GM23338 (cell line): Measurements from ENCODE around the gene TMEM61. TPM values are rescaled to one million over a fixed set of nuclear protein-coding genes. Genes with fewer than 3 reads are reported as not detected.

Experiments used
- ATAC-seq: fragments of 200-7000 bp; cut with Tn5 transposase; 3 replicates; pipeline ENCODE4 v1.9.1; 2020
- DNase-seq: peaks from one replicate; pipeline ENCODE4 v3.0.0-alpha.2; 2015; ENCODE audit warnings: low spot score
- H2AFZ ChIP-seq: fragments of 200-600 bp; sonication (generic); 2 replicates; pipeline ENCODE4 v1.8.0; 2016; ENCODE audit warnings: antibody characterized with exemption, mild to moderate bottlenecking, moderate library complexity
- H3F3A ChIP-seq: fragments of 200-600 bp; sonication (generic); replicated peaks from 2 replicates; pipeline ENCODE4 v1.8.0; 2017; ENCODE audit warnings: antibody characterized with exemption, mixed run types, low read depth
- H3K27ac ChIP-seq: fragments of 200-600 bp; sonication (generic); 2 replicates; pipeline ENCODE4 v1.6.1; 2016; ENCODE audit warnings: low read depth
- H3K27me3 ChIP-seq: fragments of 200-600 bp; sonication (generic); 2 replicates; pipeline ENCODE4 v1.8.0; 2016; ENCODE audit warnings: mild to moderate bottlenecking, mixed run types, moderate library complexity; ENCODE audit not compliant: insufficient read depth
- H3K36me3 ChIP-seq: fragments of 200-600 bp; sonication (generic); 2 replicates; pipeline ENCODE4 v1.8.0; 2016; ENCODE audit warnings: mild to moderate bottlenecking; ENCODE audit not compliant: insufficient read depth
- H3K4me1 ChIP-seq: fragments of 200-600 bp; sonication (generic); 2 replicates; pipeline ENCODE4 v1.8.0; 2016; ENCODE audit warnings: mild to moderate bottlenecking, moderate library complexity; ENCODE audit not compliant: insufficient read depth
- H3K4me2 ChIP-seq: fragments of 200-600 bp; sonication (generic); 2 replicates; pipeline ENCODE4 v1.7.1; 2017; ENCODE audit warnings: mixed run types
- H3K4me3 ChIP-seq: fragments of 200-600 bp; sonication (generic); 2 replicates; pipeline ENCODE4 v1.6.1; 2016; ENCODE audit warnings: mixed run types
- H3K79me2 ChIP-seq: fragments of 200-600 bp; sonication (generic); replicated peaks from 2 replicates; pipeline ENCODE4 v1.8.0; 2017; ENCODE audit warnings: mild to moderate bottlenecking; ENCODE audit not compliant: insufficient read depth
- H3K9me2 ChIP-seq: fragments of 200-600 bp; sonication (generic); 2 replicates; pipeline ENCODE4 v1.8.0; 2017; ENCODE audit not compliant: insufficient read depth
- H4K20me1 ChIP-seq: fragments of 200-600 bp; sonication (generic); replicated peaks from 2 replicates; pipeline ENCODE4 v1.8.0; 2017; ENCODE audit warnings: mild to moderate bottlenecking; ENCODE audit not compliant: insufficient read depth
- H3K27ac Mint-ChIP-seq: 2 replicates; pipeline ENCODE4 v1.8.0; 2020; ENCODE audit warnings: inconsistent platforms, mild to moderate bottlenecking, moderate library complexity, mixed read lengths
- H3K27me3 Mint-ChIP-seq: 3 replicates; pipeline ENCODE4 v1.8.0; 2022; ENCODE audit warnings: low read depth, mild to moderate bottlenecking, moderate library complexity, mixed read lengths, inconsistent platforms; ENCODE audit not compliant: insufficient read depth, poor library complexity
- H3K36me3 Mint-ChIP-seq: 3 replicates; pipeline ENCODE4 v1.8.0; 2021; ENCODE audit warnings: low read depth, mild to moderate bottlenecking, inconsistent platforms, moderate library complexity, mixed read lengths
- H3K4me1 Mint-ChIP-seq: 3 replicates; pipeline ENCODE4 v1.8.0; 2020; ENCODE audit warnings: mild to moderate bottlenecking, inconsistent platforms, mixed read lengths
- H3K4me3 Mint-ChIP-seq: 3 replicates; pipeline ENCODE4 v1.8.0; 2021; ENCODE audit warnings: moderate library complexity, mild to moderate bottlenecking, inconsistent platforms, mixed read lengths
- H3K9me3 Mint-ChIP-seq: 3 replicates; pipeline ENCODE4 v1.8.0; 2020; ENCODE audit warnings: moderate library complexity, mild to moderate bottlenecking, inconsistent platforms, mixed read lengths
- CREB1 ChIP-seq: fragments of 250-450 bp; sonication (Bioruptor Pico); IDR thresholded peaks from 2 replicates; pipeline ENCODE4 v1.5.0; 2020; ENCODE audit warnings: low read depth, mild to moderate bottlenecking, moderate library complexity
- EZH2 ChIP-seq: fragments of 200-600 bp; sonication (generic); IDR thresholded peaks from one replicate; pipeline ENCODE4 v1.8.0; 2017; ENCODE audit warnings: antibody characterized with exemption, mild to moderate bottlenecking, low read depth; ENCODE audit not compliant: unreplicated experiment
- EZH2phosphoT487 ChIP-seq: fragments of 200-600 bp; sonication (generic); IDR thresholded peaks from one replicate; pipeline ENCODE4 v1.8.1; 2018; ENCODE audit warnings: antibody characterized with exemption; ENCODE audit not compliant: unreplicated experiment
- JUNB ChIP-seq: IDR thresholded peaks from one replicate; pipeline ENCODE4 v1.6.1; 2016; ENCODE audit warnings: antibody characterized with exemption; ENCODE audit not compliant: unreplicated experiment
- NANOG ChIP-seq: IDR thresholded peaks from 2 replicates; pipeline ENCODE4 v1.6.1; 2016; ENCODE audit warnings: antibody characterized with exemption, borderline replicate concordance
- POLR2AphosphoS5 ChIP-seq: IDR thresholded peaks from 2 replicates; pipeline ENCODE4 v1.6.1; 2016; ENCODE audit warnings: antibody characterized with exemption, low read depth
- STAT1 ChIP-seq: IDR thresholded peaks from one replicate; pipeline ENCODE4 v1.6.1; 2016; ENCODE audit warnings: antibody characterized with exemption; ENCODE audit not compliant: unreplicated experiment
- ZNF114 ChIP-seq: fragments of 250-450 bp; sonication (Bioruptor Pico); IDR thresholded peaks from 2 replicates; pipeline ENCODE4 v1.5.0; 2020; ENCODE audit warnings: mild to moderate bottlenecking, moderate library complexity
- ZNF331 ChIP-seq: fragments of 250-450 bp; sonication (Bioruptor Pico); IDR thresholded peaks from 2 replicates; pipeline ENCODE4 v1.5.0; 2020; ENCODE audit warnings: low read depth, mild to moderate bottlenecking, moderate library complexity
- polyA plus RNA-seq: library from polyadenylated mRNA; unstranded; fragments of >200 nt; fragmentation: Nextera tagmentation; extraction: Ambion mirVana; gene quantifications from 2 replicates; pipeline ENCODE4 v1.2.1, GENCODE V29; 2016
- total RNA-seq: library from RNA; depleted of rRNA; stranded (reverse); fragments of >200 nt; shearing (Covaris generic); gene quantifications from 2 replicates; pipeline ENCODE4 v1.2.3, GENCODE V29; 2014
- TF ChIP-seq, protein P1 (sequence below): fragments of 250-450 bp; sonication (Bioruptor Pico); IDR thresholded peaks from 2 replicates; pipeline ENCODE4 v1.5.0; 2020; ENCODE audit warnings: mild to moderate bottlenecking, moderate library complexity
- TF ChIP-seq, protein P2 (sequence below): IDR thresholded peaks from one replicate; pipeline ENCODE4 v1.6.1; 2018; ENCODE audit warnings: antibody characterized with exemption; ENCODE audit not compliant: unreplicated experiment
- TF ChIP-seq, protein P3 (sequence below): IDR thresholded peaks from 2 replicates; pipeline ENCODE4 v1.6.1; 2016; ENCODE audit warnings: antibody characterized with exemption
- TF ChIP-seq, protein P4 (sequence below), 2 experiments: fragments of 200-600 bp in 1 of 2; sonication (generic) in 1 of 2; conservative IDR thresholded peaks; 2 replicates each; pipeline versions ENCODE4 v1.5.1 to v1.6.1; 2016 to 2017; ENCODE audit warnings: antibody characterized with exemption in 2 of 2, low read depth in 2 of 2, mild to moderate bottlenecking in 2 of 2, moderate library complexity in 1 of 2

TMEM61 gene
- total and polyA plus RNA-seq, 2 experiments from 2014 or later, result 2.0 to 3.6 TPM

DNA sequence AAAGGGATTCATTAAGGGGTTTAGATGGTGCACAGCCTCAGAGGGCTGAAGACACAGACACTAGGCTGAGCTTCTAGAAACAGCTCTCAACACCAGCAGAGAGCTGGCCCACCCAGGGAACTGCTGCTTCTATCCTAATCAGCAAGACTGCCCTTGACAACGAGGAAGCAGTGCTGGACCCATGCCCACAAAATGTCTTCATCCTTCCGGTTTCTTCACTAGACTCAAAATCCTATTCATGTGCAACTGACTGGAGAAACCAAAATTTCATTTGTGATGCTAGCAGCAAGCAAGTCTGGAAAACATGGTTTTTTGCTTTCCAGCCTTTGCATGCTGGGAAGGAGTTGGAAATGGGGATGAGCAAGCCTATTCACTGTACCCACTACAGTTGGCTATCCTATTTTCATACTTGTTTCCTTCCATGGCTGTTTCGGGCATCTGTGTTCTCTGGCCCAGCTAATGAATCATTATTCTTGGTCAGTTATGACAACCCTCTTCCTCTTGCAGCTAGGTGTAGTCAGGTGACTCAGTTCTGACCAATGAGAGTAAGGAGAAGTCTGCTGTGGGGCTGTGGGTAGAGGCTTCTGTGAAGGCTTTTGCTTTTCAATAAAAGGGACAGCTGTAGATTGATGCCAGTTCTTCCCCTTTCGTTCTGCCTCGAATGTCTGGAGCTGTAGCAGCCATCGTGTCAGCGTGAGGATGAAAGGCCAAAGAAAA lies 14.6 kb upstream of the TMEM61 start:
- H3K9me3 Mint-ChIP-seq, result no peaks in the 10 kb centered on the region; the same call in 2 of the 3 replicates
- H3K79me2 ChIP-seq, result no peaks in the 10 kb centered on the region
- no peak overlapping the region for H3K4me3 ChIP-seq
- H4K20me1 ChIP-seq, result no peaks in the 10 kb centered on the region
- DNase-seq (no peak), ATAC-seq (no peak)
- no peak overlapping the region for H3K27ac Mint-ChIP-seq
- H2AFZ ChIP-seq, result no peak overlapping the region
- no peak overlapping the region for H3K4me3 Mint-ChIP-seq
- H3K27ac ChIP-seq, result no peak overlapping the region
- no peak overlapping the region for H3K4me2 ChIP-seq
- H3K4me1 Mint-ChIP-seq, result peaks cover 18% of the 10 kb centered on the region
- no peaks in the 10 kb centered on the region for H3K36me3 Mint-ChIP-seq
- no peaks in the 10 kb centered on the region for H3K27me3 ChIP-seq
- peaks cover 17% of the 10 kb centered on the region for H3K4me1 ChIP-seq
- peaks cover 9% of the 10 kb centered on the region; the same call in 1 of the 2 replicates for H3K9me2 ChIP-seq
- H3K27me3 Mint-ChIP-seq, result peaks cover 5% of the 10 kb centered on the region
- no peaks in the 10 kb centered on the region for H3K36me3 ChIP-seq
- TF ChIP-seq, protein P1, sequence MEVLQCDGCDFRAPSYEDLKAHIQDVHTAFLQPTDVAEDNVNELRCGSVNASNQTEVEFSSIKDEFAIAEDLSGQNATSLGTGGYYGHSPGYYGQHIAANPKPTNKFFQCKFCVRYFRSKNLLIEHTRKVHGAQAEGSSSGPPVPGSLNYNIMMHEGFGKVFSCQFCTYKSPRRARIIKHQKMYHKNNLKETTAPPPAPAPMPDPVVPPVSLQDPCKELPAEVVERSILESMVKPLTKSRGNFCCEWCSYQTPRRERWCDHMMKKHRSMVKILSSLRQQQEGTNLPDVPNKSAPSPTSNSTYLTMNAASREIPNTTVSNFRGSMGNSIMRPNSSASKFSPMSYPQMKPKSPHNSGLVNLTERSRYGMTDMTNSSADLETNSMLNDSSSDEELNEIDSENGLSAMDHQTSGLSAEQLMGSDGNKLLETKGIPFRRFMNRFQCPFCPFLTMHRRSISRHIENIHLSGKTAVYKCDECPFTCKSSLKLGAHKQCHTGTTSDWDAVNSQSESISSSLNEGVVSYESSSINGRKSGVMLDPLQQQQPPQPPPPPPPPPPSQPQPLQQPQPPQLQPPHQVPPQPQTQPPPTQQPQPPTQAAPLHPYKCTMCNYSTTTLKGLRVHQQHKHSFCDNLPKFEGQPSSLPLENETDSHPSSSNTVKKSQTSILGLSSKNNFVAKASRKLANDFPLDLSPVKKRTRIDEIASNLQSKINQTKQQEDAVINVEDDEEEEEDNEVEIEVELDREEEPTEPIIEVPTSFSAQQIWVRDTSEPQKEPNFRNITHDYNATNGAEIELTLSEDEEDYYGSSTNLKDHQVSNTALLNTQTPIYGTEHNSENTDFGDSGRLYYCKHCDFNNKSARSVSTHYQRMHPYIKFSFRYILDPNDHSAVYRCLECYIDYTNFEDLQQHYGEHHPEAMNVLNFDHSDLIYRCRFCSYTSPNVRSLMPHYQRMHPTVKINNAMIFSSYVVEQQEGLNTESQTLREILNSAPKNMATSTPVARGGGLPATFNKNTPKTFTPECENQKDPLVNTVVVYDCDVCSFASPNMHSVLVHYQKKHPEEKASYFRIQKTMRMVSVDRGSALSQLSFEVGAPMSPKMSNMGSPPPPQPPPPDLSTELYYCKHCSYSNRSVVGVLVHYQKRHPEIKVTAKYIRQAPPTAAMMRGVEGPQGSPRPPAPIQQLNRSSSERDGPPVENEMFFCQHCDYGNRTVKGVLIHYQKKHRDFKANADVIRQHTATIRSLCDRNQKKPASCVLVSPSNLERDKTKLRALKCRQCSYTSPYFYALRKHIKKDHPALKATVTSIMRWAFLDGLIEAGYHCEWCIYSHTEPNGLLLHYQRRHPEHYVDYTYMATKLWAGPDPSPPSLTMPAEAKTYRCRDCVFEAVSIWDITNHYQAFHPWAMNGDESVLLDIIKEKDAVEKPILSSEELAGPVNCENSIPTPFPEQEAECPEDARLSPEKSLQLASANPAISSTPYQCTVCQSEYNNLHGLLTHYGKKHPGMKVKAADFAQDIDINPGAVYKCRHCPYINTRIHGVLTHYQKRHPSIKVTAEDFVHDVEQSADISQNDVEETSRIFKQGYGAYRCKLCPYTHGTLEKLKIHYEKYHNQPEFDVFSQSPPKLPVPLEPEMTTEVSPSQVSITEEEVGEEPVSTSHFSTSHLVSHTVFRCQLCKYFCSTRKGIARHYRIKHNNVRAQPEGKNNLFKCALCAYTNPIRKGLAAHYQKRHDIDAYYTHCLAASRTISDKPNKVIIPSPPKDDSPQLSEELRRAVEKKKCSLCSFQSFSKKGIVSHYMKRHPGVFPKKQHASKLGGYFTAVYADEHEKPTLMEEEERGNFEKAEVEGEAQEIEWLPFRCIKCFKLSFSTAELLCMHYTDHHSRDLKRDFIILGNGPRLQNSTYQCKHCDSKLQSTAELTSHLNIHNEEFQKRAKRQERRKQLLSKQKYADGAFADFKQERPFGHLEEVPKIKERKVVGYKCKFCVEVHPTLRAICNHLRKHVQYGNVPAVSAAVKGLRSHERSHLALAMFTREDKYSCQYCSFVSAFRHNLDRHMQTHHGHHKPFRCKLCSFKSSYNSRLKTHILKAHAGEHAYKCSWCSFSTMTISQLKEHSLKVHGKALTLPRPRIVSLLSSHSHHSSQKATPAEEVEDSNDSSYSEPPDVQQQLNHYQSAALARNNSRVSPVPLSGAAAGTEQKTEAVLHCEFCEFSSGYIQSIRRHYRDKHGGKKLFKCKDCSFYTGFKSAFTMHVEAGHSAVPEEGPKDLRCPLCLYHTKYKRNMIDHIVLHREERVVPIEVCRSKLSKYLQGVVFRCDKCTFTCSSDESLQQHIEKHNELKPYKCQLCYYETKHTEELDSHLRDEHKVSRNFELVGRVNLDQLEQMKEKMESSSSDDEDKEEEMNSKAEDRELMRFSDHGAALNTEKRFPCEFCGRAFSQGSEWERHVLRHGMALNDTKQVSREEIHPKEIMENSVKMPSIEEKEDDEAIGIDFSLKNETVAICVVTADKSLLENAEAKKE (CRISPR knock-in tag), result no peak
- TF ChIP-seq JUNB, result no peak
- TF ChIP-seq CREB1 (CRISPR knock-in tag), result no peak
- TF ChIP-seq, protein P2, sequence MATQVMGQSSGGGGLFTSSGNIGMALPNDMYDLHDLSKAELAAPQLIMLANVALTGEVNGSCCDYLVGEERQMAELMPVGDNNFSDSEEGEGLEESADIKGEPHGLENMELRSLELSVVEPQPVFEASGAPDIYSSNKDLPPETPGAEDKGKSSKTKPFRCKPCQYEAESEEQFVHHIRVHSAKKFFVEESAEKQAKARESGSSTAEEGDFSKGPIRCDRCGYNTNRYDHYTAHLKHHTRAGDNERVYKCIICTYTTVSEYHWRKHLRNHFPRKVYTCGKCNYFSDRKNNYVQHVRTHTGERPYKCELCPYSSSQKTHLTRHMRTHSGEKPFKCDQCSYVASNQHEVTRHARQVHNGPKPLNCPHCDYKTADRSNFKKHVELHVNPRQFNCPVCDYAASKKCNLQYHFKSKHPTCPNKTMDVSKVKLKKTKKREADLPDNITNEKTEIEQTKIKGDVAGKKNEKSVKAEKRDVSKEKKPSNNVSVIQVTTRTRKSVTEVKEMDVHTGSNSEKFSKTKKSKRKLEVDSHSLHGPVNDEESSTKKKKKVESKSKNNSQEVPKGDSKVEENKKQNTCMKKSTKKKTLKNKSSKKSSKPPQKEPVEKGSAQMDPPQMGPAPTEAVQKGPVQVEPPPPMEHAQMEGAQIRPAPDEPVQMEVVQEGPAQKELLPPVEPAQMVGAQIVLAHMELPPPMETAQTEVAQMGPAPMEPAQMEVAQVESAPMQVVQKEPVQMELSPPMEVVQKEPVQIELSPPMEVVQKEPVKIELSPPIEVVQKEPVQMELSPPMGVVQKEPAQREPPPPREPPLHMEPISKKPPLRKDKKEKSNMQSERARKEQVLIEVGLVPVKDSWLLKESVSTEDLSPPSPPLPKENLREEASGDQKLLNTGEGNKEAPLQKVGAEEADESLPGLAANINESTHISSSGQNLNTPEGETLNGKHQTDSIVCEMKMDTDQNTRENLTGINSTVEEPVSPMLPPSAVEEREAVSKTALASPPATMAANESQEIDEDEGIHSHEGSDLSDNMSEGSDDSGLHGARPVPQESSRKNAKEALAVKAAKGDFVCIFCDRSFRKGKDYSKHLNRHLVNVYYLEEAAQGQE, result no peak
- TF ChIP-seq ZNF331 (CRISPR knock-in tag), result no peak
- TF ChIP-seq, protein P3, sequence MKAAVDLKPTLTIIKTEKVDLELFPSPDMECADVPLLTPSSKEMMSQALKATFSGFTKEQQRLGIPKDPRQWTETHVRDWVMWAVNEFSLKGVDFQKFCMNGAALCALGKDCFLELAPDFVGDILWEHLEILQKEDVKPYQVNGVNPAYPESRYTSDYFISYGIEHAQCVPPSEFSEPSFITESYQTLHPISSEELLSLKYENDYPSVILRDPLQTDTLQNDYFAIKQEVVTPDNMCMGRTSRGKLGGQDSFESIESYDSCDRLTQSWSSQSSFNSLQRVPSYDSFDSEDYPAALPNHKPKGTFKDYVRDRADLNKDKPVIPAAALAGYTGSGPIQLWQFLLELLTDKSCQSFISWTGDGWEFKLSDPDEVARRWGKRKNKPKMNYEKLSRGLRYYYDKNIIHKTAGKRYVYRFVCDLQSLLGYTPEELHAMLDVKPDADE, result no peak
- TF ChIP-seq EZH2, result no peak
- TF ChIP-seq POLR2AphosphoS5, result no peak
- TF ChIP-seq STAT1, result no peak
- TF ChIP-seq ZNF114, result no peak
- TF ChIP-seq EZH2phosphoT487, result no peak
- TF ChIP-seq NANOG, result no peak
- TF ChIP-seq, protein P4, sequence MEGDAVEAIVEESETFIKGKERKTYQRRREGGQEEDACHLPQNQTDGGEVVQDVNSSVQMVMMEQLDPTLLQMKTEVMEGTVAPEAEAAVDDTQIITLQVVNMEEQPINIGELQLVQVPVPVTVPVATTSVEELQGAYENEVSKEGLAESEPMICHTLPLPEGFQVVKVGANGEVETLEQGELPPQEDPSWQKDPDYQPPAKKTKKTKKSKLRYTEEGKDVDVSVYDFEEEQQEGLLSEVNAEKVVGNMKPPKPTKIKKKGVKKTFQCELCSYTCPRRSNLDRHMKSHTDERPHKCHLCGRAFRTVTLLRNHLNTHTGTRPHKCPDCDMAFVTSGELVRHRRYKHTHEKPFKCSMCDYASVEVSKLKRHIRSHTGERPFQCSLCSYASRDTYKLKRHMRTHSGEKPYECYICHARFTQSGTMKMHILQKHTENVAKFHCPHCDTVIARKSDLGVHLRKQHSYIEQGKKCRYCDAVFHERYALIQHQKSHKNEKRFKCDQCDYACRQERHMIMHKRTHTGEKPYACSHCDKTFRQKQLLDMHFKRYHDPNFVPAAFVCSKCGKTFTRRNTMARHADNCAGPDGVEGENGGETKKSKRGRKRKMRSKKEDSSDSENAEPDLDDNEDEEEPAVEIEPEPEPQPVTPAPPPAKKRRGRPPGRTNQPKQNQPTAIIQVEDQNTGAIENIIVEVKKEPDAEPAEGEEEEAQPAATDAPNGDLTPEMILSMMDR (conservative IDR thresholded peaks at IDR 0.05; ENCODE audit: low read depth in 2 of 2), result no peak
- no peaks in the 10 kb centered on the region for H3F3A ChIP-seq
